Right ventricle myocardium superior (tissue), 1 donor: Measurements from ENCODE around the gene UNC13B. TPM values are rescaled to one million over a fixed set of nuclear protein-coding genes. Genes with fewer than 3 reads are reported as not detected.

Source experiments
- ATAC-seq: fragments of 200-7000 bp; cut with Tn5 transposase; one replicate; pipeline ENCODE4 v1.9.1; 2020; ENCODE audit warnings: mild to moderate bottlenecking; ENCODE audit not compliant: poor library complexity
- DNase-seq: peaks from one replicate; pipeline ENCODE4 v3.0.0-alpha.2; 2020
- intact Hi-C: fragments of 100-400 bp; cut with DNase I; formaldehyde crosslinking; loops from one replicate; pipeline ENCODE4 v1.11.2; 2022
- total RNA-seq: library from RNA; stranded (reverse); fragmentation: NEBNext Ultra II Directional; extraction: Animal tissue kit (Norgen Biotek cat#: 25700); gene quantifications from one replicate; pipeline ENCODE4 v1.2.1, GENCODE V29; 2021
- donor health status: DM: no; HTN: yes; CAD: no; lungs with severe emphysema.

The UNC13B gene
- total RNA-seq, 1 donor from 2014 or later: 20.9 TPM

DNA sequence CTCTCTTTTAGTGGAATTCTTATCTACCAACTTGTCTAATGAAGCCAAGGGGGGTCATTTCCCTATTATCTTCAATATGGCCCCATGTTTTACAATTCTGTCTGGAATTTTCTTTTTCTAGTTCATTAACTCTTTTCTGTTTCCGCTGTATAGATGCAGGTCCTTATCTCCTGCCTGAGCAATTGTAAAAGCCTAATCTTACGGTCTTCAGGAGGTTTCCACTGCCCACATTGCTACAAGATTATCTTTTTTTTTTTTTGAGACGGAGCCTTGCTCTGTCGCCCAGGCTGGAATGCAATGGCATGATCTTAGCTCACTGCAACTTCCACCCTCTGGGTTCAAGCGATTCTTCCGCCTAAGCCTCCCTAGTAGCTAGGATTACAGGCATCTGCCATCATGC is 132.3 kb downstream of the UNC13B start:
- no peak for DNase-seq
- intact Hi-C loops: no loop called here
- ATAC-seq: no peak

DNA sequence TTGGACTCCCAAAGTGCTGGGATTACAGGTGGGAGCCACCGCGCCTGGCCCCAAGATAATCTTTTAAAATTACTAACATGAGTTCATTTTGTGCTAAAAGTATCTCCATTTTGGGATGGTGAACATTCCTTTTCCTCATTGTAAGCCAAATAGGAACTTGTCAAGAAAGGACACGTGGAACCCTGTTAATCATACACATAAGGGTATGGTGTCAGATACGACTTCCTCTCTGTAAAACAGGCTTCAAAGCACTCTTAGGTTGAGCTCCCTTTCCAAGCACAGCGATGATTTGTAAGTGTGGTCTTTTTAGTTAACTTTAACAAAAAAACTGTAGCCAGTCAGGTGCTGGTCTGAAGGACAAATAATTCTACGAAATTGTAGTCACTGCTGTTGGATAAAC is 132.7 kb downstream of the UNC13B start:
- DNase-seq: no peak
- no peak for ATAC-seq
- intact Hi-C loops: no loop called here

DNA sequence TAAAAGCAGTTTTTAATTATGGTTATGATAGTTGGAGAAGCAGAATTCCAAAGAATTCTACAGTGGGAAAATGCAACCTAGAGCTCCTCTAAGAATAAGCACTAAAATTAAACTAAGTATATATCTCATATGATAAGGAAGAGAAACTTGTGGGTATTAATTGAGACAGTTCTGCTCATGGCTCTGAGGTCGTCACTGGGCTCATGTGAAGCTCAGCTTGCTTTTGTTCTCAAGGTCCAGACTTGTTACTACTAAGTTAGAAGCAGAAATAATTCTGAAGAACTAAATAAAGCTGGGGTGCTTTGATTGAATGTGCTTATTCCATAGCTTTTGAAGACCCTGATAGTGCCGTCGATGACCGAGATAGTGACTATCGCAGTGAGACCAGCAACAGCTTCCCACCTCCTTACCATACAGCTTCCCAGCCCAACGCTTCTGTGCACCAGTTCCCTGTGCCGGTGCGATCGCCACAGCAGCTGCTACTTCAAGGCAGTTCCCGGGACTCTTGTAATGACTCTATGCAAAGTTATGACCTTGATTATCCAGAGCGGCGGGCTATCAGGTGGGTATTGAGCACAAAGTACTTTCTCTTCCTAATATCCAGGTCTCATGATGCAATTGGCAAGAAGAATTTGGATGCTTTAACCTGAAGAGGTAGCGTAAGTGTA is 133.7 kb downstream of the UNC13B start:
- no peak for DNase-seq
- intact Hi-C loops: no loop called here
- ATAC-seq: no peak

DNA sequence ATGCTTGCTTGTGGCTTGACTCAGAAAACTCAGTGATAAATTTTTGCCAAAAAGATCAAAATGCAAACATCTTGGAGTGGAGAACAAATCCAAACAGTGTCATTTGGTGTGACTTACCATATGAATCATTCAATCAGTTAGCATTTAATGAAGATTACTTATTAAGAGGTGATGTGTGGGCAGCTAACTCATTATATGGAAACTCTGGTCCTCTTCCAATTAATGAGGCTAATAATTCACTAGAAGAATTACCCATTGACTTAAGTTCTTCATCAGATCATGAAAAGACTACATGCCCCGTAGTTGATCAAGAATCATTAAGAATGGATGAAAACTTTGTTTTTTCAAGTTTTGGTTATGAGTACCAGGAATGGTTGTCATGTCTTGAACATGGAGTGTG is 141.8 kb downstream of the UNC13B start:
- DNase-seq (no peak), ATAC-seq (no peak)
- intact Hi-C loops: no loop called here

DNA sequence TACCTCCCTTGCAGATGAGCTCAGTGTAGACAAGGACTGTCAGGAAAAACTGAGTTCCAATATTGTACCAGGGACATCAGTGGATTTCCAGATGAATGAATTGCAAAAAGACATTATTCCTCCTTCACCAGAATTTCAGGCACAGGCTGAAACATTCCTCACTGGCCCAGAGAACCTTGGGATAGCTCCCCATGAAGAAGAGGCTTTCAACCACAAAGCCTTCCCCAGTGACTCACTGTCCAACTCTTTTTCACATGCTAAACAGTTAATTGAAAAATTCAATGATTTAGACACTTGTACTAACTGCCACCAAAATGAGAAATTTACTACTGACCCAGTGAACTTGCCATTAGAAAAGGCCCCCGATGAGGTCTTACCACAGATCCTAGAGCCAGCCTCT is 144.5 kb downstream of the UNC13B start:
- DNase-seq: no peak
- intact Hi-C loops: no loop called here
- ATAC-seq: no peak

DNA sequence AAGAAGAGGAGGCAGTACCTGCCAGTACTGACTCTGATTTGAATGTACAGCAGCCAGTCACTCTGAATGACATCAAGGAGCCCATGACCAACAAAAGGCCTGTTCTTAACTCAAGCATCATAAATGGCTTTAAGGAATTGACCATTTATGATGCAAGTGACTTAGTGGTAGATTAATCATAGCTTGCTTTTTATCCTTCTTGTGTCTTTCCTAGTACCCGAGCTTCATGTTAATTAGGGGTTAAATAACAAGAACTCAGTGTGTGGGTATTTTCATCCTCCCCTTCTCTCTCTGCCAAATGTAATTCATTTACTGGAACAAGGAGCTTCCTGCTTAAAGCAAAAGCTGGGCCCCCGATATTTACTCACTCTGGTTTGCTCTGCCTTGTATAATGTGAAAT is 146.5 kb downstream of the UNC13B start:
- DNase-seq: no peak
- no peak for ATAC-seq
- intact Hi-C loops: no loop called here

DNA sequence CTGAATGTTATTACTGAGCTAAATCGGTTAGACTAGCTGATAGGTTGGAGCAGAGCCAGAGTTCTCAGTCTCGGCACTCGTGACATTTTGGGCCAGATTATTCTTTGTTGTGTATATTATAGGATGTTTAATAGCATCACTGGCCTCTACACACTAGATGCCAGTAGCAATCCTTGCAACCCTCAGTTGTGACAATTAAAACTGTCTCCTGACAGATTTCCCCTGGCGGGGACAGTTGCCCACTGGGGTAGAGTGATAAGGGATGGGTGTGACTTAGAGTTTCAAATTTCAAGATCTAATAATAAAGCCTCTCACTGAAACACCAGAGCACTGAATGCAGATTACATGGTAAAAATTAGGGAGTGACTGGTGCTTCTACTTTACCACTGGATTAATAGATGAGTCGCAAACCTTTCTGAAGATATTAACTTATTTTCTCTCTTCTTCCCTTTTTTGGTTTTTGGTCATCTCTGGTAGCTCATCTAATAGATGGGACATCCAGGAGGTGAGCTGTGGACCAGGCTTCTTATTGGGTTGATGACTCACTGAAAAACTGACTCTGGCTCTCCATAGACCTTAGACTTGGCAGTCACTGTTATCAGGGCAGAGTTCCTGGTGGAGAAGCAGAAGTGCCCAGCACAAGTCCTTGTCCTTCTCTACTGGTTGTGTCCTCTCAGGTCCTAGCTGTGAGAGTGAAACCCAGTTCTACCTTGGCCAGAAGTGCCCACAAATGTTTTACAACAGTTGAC is 150.3 kb downstream of the UNC13B start:
- intact Hi-C loops: loop anchor here (10.0 kb wide), 1 partner anchor 163 kb away; no protein-coding TSS in a partner anchor
- DNase-seq (no peak), ATAC-seq (peak; percentile 92)

DNA sequence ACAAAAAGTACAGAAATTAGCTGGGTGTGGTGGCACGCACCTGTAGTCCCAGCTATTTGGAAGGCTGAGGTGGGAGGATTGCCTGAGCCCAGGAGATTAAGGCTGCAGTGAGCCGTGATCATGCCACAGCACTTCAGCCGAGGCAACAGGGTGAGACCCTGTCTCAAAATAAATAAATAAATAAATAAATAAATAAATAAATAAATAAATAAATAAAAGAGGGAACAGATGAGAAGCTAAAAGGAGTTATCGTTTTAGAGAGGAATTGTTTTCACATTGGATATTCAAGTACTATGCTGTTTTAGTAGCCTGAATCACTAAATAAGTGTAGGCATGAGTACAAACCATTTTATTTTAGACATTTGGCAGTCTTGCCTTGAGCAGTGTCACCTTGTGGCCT is 151.7 kb downstream of the UNC13B start:
- intact Hi-C loops: loop anchor here (10.0 kb wide), 1 partner anchor 161 kb away; no protein-coding TSS in a partner anchor
- ATAC-seq (no peak), DNase-seq (no peak)

DNA sequence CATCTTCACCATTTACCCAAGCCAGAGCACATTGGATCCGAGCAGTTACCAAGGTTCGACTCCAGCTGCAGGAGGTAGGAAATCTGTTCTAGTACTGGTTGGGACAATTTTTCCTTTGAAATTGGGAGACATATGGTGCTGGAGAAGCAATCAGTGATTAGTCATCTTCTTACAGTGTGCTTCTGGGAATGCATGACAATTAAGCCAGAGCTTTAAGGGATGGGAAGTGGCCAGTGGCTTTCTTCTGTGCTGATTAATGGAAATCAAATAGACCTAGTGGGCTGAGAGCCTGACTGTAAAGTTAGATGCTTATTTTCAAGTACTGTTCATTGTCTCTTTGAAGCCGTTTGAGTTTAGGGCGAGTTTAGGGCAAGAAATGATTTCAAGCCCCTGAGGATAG is 152.1 kb downstream of the UNC13B start:
- intact Hi-C loops: loop anchor here (10.0 kb wide), 1 partner anchor 161 kb away; no protein-coding TSS in a partner anchor
- DNase-seq (no peak), ATAC-seq (no peak)

DNA sequence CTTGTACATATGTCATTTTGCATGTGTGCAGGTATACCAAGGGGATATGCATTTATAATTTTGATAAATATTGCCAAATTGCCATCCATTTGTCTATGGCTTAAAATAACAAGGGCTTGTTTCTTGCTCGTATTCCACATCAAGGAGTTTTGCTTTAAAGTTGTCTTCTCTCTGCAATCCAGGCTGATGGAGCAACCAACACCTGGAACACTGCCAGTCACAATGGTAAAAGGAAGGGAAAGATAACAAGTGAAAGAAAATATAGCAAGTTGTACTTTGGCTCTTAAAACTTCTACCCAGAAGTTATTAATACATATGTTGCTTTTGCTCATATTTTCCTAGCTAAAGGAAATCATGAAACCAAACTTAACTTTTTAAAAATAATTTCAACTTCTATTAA is 156.9 kb downstream of the UNC13B start:
- DNase-seq: no peak
- intact Hi-C loops: loop anchor here (10.0 kb wide), 1 partner anchor 156 kb away; no protein-coding TSS in a partner anchor
- ATAC-seq: no peak

DNA sequence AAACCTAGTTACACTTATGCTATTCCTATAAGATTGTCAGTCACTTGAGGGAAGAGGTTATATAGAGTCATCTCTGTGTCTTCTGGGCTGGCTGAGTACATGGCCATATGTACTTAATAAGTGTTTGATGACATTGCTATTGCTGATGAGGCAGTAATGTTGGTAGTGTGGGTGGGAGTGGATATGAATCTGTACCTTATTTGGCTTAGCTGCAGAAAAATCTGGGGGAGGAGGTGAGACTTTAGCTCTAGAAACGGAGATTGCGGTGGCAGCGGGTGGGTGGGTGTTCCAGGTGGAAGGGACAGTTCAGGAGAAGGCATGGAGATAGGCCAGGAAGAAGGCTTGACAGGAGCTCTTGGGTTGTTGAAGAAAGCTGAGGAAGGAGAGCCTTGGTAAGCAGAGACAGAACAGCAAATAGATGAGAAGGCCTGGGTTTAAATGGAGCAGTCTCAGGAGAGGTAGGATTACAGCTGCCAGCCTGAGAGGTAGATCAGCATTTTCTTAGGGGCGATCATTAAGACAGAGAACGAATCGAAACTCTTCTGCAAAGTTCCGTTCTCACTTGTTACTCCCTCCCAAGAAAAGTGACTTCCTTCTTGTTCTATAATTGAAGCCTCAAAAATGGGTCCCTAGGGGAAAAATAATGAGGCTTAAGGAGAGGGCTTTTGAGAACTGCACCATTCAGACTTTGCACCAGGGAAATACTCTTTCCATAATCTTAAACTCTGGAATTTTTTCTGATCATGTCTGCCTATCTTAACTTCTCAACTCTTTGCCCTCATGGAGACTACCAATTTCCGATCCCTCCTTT is 160.5 kb downstream of the UNC13B start:
- intact Hi-C loops: no loop called here
- ATAC-seq (no peak), DNase-seq (no peak)

DNA sequence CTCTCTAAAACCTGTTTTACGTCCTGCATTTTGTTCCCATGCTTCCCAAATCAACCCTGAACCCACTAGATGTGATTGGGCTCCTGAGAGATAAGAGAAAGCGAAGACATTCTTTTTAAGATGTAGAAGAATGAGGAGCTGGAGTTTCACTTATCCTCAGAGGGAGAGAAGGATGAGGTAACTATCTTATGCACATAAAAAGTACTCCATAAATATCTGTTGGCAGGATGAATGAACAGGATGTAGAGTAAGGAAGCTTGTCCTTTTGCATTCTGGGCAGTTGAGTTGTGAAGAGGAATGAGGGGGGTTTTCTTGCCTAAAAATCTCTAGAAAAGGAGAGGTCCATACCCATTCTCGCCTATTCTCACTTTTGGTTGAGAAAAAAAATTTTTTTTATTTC is 163.2 kb downstream of the UNC13B start:
- ATAC-seq: no peak
- intact Hi-C loops: no loop called here
- DNase-seq: no peak

DNA sequence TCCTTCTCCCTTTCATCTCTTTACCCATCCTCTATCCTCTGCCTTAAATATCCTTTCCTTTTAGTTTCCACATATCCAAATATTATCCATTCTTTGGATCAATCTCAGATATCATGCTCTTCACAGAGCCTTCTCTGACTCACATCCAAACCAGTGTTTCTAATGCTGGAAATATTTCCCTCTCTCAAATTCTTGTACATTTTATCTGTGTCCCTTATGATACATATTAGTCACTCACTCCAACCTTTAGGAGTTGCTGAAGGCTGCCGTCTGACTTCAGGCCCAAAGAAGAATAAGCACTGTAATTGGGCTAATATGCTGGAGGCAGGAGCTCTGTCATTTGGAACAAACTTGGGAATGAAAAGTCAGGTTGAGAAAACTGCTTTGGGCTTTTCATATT is 171.7 kb downstream of the UNC13B start:
- intact Hi-C loops: no loop called here
- DNase-seq (no peak), ATAC-seq (no peak)

DNA sequence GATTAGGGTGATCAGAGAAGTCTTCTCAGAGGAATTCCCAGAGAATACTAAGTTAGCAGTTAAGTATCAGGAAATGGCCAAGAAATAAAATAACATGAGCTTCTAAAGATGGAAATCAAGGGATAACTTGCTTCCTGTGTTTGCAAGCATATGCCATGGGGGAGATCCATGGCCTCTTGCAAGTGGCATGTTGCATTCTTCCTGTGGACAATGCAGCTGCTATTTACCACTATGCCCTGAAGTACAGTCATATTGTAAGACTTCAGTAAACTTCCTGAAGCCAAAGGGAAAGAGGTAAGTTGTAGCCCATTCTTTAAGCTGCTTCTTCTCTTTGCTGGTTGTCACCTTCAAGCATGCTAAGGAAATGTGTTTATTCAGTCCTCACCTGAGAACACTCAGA is 173.4 kb downstream of the UNC13B start:
- intact Hi-C loops: no loop called here
- DNase-seq (no peak), ATAC-seq (no peak)

DNA sequence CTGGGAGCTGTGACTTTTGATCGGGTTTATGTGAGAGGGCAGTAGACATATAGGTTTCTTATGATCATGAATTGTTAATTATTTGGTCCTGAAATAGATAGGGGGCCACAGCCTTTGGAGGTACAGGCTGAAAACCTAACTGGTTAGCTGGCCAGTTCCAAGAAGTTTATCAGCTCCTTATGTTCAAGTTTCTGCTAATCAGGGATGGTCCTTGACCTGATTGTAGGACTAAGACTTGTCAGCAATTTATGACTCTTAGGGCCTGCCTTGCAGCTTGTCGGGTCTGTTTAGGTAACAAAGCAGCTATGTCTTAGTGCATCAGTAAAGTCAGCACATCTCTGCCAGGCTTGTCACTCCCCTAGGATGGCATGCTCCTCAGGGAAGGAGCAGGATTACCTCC is 176.3 kb downstream of the UNC13B start:
- intact Hi-C loops: no loop called here
- ATAC-seq (no peak), DNase-seq (no peak)

DNA sequence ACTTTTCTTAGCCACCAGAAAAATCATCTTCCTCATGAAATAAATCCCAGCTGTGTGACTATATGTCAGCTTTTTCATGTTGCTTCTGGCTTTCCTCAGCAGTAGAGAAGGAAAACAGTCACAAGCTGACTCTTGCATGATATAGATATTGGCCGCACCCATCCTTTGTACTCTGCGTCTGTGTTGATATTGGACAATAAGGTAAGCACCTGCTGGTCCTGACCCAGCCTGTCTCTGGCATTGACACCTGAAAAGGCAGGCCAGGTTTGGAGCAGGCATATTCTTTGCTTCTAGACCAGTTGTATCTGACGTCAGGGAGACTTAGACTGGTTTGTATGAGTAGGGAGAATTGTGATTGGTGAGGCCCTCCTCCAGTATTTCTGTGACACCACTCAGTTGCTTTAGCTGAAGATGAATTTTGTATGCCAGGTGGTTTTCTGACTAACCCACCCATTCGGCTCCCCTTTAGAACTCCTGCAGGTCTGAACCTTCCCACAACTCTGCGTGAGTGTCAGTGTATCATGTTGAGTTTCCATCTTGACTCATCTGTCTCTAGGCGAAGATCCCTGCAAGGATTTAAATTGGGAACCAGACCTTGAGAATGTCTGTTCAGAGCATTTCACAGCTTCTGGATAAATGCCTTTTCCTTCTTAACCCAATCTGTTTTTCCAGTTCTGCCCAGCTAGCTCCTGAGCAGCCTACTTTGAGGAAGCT is 176.9 kb downstream of the UNC13B start:
- intact Hi-C loops: no loop called here
- ATAC-seq (no peak), DNase-seq (no peak)

DNA sequence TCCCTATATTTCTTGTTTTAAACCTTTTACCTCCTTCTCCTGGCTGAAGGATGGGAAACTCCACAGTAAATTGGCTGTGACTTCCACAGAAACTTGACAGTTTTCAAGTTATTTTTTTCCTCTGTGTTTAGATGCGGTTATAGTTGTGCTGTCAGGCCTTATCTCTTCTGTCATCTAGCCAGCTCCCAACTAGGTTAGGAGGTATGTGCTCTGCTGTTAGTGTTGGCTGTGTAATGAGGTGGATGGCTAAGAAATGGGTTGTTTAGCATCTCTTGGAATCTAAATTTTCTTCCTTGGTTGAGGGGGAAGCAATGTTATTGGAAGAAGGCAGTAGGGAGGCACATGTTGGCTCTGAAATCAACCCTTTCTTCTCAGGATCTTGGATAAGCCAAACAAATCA is 178.2 kb downstream of the UNC13B start:
- intact Hi-C loops: no loop called here
- ATAC-seq: no peak
- no peak for DNase-seq

DNA sequence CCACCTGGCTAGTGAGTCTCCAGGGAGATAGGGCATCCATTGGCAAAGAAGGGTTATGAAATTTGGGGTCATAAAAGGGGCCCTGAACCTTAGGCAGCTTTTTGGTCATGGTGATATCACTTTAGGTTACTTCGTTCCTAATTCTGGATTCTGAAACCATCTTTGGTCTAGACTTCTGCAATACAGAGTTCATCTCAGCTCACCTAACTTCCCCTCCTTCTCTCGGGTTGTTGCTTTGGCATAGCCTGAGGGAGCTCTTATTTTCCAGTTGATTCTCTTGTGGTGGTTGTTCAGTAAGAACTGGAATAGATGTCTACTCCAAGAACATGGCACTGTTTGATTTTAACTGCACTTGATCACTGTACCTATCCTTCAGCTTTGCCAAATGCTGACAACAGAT is 179.2 kb downstream of the UNC13B start:
- no peak for ATAC-seq

DNA sequence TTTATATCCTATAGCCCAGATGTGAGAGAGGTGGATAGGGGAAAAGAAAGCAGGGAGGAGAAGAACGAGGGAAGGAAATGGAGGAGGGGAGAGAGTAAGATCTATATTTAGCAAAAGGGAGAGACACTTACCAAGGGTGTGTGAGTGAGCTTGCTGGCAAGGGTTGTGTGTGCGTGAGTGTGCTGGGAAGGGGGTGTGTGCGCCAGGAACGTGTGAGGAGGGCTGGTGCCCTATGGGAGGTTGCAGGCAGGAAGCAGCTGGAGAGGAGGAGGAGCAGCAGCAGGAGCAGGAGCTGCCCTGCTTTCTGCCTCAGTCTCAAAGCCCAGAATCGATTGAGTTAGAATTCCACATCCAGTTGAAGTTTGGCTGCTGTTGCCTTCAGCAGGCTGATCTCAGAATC is 179.8 kb downstream of the UNC13B start:
- DNase-seq (peak; percentile 82), ATAC-seq (peak; percentile 98)
- intact Hi-C loops: no loop called here

More for the DNA sequence above, 179.2 kb downstream of the UNC13B start:
- no peak for DNase-seq
- intact Hi-C loops: no loop called here
